ENCODE results near the gene RAB11A. TPM values are rescaled to one million over a fixed set of nuclear protein-coding genes. Genes with fewer than 3 reads are reported as not detected.

RAB11A gene
- polyA plus RNA-seq, 1 of the 3 experiments (the other 2 are of a cell fraction): 352 TPM

DNA sequence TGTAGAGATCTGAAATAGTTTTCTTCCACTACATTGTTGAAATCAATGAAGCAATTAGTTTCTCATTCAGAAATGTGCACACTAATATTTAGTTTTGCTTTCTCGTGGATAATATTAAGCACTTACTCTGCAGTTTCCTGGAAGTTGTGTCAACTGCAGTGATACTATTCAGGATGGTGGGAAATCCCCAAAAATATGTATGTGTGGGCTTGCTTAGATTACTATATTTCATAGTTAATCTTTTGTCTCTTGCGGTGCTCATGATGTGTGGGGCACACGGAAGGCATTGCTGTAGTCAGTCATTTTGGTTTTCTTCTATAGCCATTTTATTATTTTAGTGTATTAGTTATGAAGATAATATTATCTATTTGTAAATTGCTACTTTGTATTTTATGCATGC, 19.7 kb downstream of the RAB11A start:
- no peak overlapping the region for H3K9ac ChIP-seq
- H3K36me3 ChIP-seq (replicated peaks in 1 of 2; ENCODE audit: control insufficient read depth in 1 of 2, insufficient read depth in 2 of 2, low read length in 1 of 2): peaks cover 74 to 83% of the 10 kb centered on the region in 2 experiments
- no peak overlapping the region for H3K27ac ChIP-seq (ENCODE audit: low read depth in 2 of 2, low read length in 1 of 2)
- H3F3A ChIP-seq (replicated peaks; ENCODE audit: insufficient read depth): peaks cover 5% of the 10 kb centered on the region
- no peaks in the 10 kb centered on the region for H3K9me3 ChIP-seq
- 90% methylated on average over 3 of the region's 3 CpGs for WGBS (ENCODE audit: low lambda C conversion rate)
- H3K4me1 ChIP-seq (ENCODE audit: control insufficient read depth in 1 of 2, insufficient read depth in 2 of 2, low read depth in 1 of 2, low read length in 1 of 2): no peaks in the 10 kb centered on the region
- DNase-seq: no peak
- H4K20me1 ChIP-seq (ENCODE audit: insufficient read depth): peaks cover 11% of the 10 kb centered on the region
- H3K4me2 ChIP-seq: no peak overlapping the region
- CTCF ChIA-PET: no interaction called here
- peaks cover 45% of the 10 kb centered on the region for H3K79me2 ChIP-seq (ENCODE audit: insufficient read depth)
- H3K4me3 ChIP-seq (ENCODE audit: low read depth in 2 of 2, low read length in 1 of 2): no peak overlapping the region
- no peaks in the 10 kb centered on the region for H3K27me3 ChIP-seq (ENCODE audit: insufficient read depth)
- POLR2A ChIA-PET: no interaction called here
- TF ChIP-seq, protein P1, sequence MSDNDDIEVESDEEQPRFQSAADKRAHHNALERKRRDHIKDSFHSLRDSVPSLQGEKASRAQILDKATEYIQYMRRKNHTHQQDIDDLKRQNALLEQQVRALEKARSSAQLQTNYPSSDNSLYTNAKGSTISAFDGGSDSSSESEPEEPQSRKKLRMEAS (IDR thresholded peaks at IDR 0.05; ENCODE audit: low read depth): no peak
- TF ChIP-seq, protein P2, sequence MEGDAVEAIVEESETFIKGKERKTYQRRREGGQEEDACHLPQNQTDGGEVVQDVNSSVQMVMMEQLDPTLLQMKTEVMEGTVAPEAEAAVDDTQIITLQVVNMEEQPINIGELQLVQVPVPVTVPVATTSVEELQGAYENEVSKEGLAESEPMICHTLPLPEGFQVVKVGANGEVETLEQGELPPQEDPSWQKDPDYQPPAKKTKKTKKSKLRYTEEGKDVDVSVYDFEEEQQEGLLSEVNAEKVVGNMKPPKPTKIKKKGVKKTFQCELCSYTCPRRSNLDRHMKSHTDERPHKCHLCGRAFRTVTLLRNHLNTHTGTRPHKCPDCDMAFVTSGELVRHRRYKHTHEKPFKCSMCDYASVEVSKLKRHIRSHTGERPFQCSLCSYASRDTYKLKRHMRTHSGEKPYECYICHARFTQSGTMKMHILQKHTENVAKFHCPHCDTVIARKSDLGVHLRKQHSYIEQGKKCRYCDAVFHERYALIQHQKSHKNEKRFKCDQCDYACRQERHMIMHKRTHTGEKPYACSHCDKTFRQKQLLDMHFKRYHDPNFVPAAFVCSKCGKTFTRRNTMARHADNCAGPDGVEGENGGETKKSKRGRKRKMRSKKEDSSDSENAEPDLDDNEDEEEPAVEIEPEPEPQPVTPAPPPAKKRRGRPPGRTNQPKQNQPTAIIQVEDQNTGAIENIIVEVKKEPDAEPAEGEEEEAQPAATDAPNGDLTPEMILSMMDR (IDR thresholded peaks at IDR 0.05): no peak
- TF ChIP-seq TAF1 (IDR thresholded peaks at IDR 0.05; ENCODE audit: borderline replicate concordance, low read depth, low read length) (no peak), EP300 (IDR thresholded peaks at IDR 0.05; ENCODE audit: borderline replicate concordance in 1 of 2, low read depth in 1 of 2, low read length in 1 of 2) (no peak), GATA2 (CRISPR knock-in tag; IDR thresholded peaks at IDR 0.05) (no peak), EZH2phosphoT487 (IDR thresholded peaks at IDR 0.05; ENCODE audit: borderline replicate concordance, low read depth) (no peak), SIN3A (IDR thresholded peaks at IDR 0.05; ENCODE audit: borderline replicate concordance, low read depth, low read length) (no peak)
- no peak overlapping the region for H2AFZ ChIP-seq (ENCODE audit: low read depth)
- no peaks in the 10 kb centered on the region for H3K9me2 ChIP-seq

DNA sequence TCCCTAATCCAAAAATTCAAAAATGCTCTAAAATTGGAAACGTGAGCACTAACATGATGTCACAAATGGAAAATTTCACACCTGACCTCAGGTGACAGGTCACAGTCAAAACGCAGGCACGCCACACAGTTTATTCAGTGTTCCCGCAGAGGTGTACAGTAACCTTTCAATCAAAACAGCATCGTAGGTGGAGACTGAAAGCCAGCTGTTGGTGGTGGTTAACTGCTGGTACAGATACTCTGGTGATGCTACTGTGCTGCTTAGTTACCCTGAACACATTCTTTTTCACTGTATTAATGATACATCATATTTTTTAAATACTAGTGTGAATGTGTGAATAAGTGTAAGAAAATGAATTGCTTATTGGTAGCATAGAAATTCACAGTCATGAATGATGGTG, 23.8 kb downstream of the RAB11A start:
- no peak for TF ChIP-seq SMC3 (IDR thresholded peaks at IDR 0.05; ENCODE audit: low read depth, low read length)
- TF ChIP-seq, protein P1 (IDR thresholded peaks at IDR 0.05; ENCODE audit: low read depth): no peak
- no peak for TF ChIP-seq RXRA (IDR thresholded peaks at IDR 0.05; ENCODE audit: borderline replicate concordance, low read depth)
- TF ChIP-seq GABPA (IDR thresholded peaks at IDR 0.05; ENCODE audit: low read depth): no peak
- H3K9me3 ChIP-seq: no peaks in the 10 kb centered on the region
- H3K4me1 ChIP-seq (ENCODE audit: control insufficient read depth in 1 of 2, insufficient read depth in 2 of 2, low read depth in 1 of 2, low read length in 1 of 2): no peaks in the 10 kb centered on the region
- WGBS (ENCODE audit: low lambda C conversion rate): 92% methylated on average over 5 of the region's 5 CpGs
- ChIA-PET POLR2A (no interaction called here), CTCF (no interaction called here)
- no peak overlapping the region for H2AFZ ChIP-seq (ENCODE audit: low read depth)
- peaks cover 68 to 82% of the 10 kb centered on the region in 2 experiments for H3K36me3 ChIP-seq (replicated peaks in 1 of 2; ENCODE audit: control insufficient read depth in 1 of 2, insufficient read depth in 2 of 2, low read length in 1 of 2)
- H3K4me3 ChIP-seq (ENCODE audit: low read depth in 2 of 2, low read length in 1 of 2): no peak overlapping the region
- peaks cover 31% of the 10 kb centered on the region for H3K79me2 ChIP-seq (ENCODE audit: insufficient read depth)
- no peaks in the 10 kb centered on the region for H3K27me3 ChIP-seq (ENCODE audit: insufficient read depth)
- no peaks in the 10 kb centered on the region for H3K9me2 ChIP-seq
- H3K9ac ChIP-seq: no peak overlapping the region
- peaks cover 11% of the 10 kb centered on the region for H4K20me1 ChIP-seq (ENCODE audit: insufficient read depth)
- no peak overlapping the region for H3K4me2 ChIP-seq
- H3K27ac ChIP-seq (ENCODE audit: low read depth in 2 of 2, low read length in 1 of 2): no peak overlapping the region
- DNase-seq: no peak
- H3F3A ChIP-seq (replicated peaks; ENCODE audit: insufficient read depth): peaks cover 9% of the 10 kb centered on the region
